ENCODE data around the gene MCUR1.
"Not testable (repeated sequence)": the region's sequence is repeated elsewhere in the genome, so short reads cannot be mapped to it uniquely, and the experiment has no call there.

DNA sequence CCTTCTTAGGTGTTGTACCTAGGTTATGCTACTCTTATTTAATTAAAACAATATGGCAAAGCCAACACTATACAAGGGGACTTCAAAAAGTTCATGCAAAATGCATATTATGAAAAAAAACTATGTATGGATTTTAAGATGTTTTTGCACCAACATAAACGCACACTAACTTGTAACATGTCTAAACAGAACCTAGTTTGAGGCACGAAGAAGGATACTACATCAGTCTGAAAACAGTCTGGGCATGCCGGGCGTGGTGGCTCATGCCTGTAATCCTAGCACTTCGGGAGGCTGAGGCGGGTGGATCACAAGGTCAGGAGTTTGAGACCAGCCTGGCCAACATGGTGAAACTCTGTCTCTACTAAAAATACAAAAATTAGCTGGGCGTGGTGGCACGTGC is 34.2 kb downstream of the MCUR1 start:
- TF ChIP-seq, protein P1, sequence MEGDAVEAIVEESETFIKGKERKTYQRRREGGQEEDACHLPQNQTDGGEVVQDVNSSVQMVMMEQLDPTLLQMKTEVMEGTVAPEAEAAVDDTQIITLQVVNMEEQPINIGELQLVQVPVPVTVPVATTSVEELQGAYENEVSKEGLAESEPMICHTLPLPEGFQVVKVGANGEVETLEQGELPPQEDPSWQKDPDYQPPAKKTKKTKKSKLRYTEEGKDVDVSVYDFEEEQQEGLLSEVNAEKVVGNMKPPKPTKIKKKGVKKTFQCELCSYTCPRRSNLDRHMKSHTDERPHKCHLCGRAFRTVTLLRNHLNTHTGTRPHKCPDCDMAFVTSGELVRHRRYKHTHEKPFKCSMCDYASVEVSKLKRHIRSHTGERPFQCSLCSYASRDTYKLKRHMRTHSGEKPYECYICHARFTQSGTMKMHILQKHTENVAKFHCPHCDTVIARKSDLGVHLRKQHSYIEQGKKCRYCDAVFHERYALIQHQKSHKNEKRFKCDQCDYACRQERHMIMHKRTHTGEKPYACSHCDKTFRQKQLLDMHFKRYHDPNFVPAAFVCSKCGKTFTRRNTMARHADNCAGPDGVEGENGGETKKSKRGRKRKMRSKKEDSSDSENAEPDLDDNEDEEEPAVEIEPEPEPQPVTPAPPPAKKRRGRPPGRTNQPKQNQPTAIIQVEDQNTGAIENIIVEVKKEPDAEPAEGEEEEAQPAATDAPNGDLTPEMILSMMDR (IDR thresholded peaks at IDR 0.05), result not testable (repeated sequence)
- not testable (repeated sequence) for TF ChIP-seq ZFX (IDR thresholded peaks at IDR 0.05; ENCODE audit: borderline replicate concordance)

Data from 22Rv1 (cell line).